GM15510 (cell line): ENCODE results near the gene PRDM15.

Source experiments
- POLR2A ChIP-seq: IDR thresholded peaks from 3 replicates; pipeline ENCODE4 v1.6.1; 2011; ENCODE audit warnings: borderline replicate concordance; ENCODE audit not compliant: insufficient read length; ENCODE audit errors: extremely low read depth

PRDM15 gene

GRCh38 chr21:41763996-41764395 is 115.1 kb downstream of the PRDM15 start:
- no peak for TF ChIP-seq POLR2A

- no peak for TF ChIP-seq POLR2A
Measured at GRCh38 chr21:41763398-41763931, 115.7 kb downstream of the PRDM15 start.

- TF ChIP-seq POLR2A: no peak
Measured at GRCh38 chr21:41762753-41763152, 116.4 kb downstream of the PRDM15 start.

- TF ChIP-seq POLR2A: no peak
Measured at GRCh38 chr21:41761934-41762635, 117.1 kb downstream of the PRDM15 start.

GRCh38 chr21:41761211-41761933 is 117.8 kb downstream of the PRDM15 start:
- TF ChIP-seq POLR2A: no peak

GRCh38 chr21:41760411-41760810 is 118.7 kb downstream of the PRDM15 start:
- TF ChIP-seq POLR2A: no peak

GRCh38 chr21:41759926-41760325 is 119.2 kb downstream of the PRDM15 start:
- no peak for TF ChIP-seq POLR2A

- TF ChIP-seq POLR2A: no peak
Measured at GRCh38 chr21:41759214-41759840, 119.8 kb downstream of the PRDM15 start.

GRCh38 chr21:41758550-41758949 is 120.6 kb downstream of the PRDM15 start:
- TF ChIP-seq POLR2A: no peak

GRCh38 chr21:41755934-41756773 is 123.0 kb downstream of the PRDM15 start:
- TF ChIP-seq POLR2A: no peak

- no peak for TF ChIP-seq POLR2A
Measured at GRCh38 chr21:41755258-41755933, 123.7 kb downstream of the PRDM15 start.

GRCh38 chr21:41754479-41754891 is 124.7 kb downstream of the PRDM15 start:
- TF ChIP-seq POLR2A: no peak

- no peak for TF ChIP-seq POLR2A
Measured at GRCh38 chr21:41753006-41753898, 125.9 kb downstream of the PRDM15 start.
